Mesendoderm (in vitro differentiated cells): ENCODE data around the gene DCTN4.

Experiments used
- DNase-seq: peaks from one replicate; pipeline ENCODE4 v3.0.0; 2013
- H2AK5ac ChIP-seq: 2 replicates; pipeline ENCODE4 v1.6.1; 2013; ENCODE audit warnings: low read length, inconsistent platforms
- H2BK120ac ChIP-seq: 2 replicates; pipeline ENCODE4 v1.6.1; 2013; ENCODE audit warnings: low read depth, mild to moderate bottlenecking, low read length, moderate library complexity, mixed read lengths
- H2BK15ac ChIP-seq: replicated peaks from 2 replicates; pipeline ENCODE4 v1.6.1; 2013; ENCODE audit warnings: low read depth, mild to moderate bottlenecking, moderate library complexity
- H2BK5ac ChIP-seq: 2 replicates; pipeline ENCODE4 v1.6.1; 2013; ENCODE audit warnings: low read length, inconsistent platforms
- H3K18ac ChIP-seq: 2 replicates; pipeline ENCODE4 v1.6.1; 2013; ENCODE audit warnings: mild to moderate bottlenecking, low read length, mixed read lengths
- H3K23ac ChIP-seq: one replicate; pipeline ENCODE4 v1.6.1; 2013; ENCODE audit warnings: low read length
- H3K27ac ChIP-seq: 2 replicates; pipeline ENCODE4 v1.5.1; 2013; ENCODE audit warnings: low read depth, mild to moderate bottlenecking, inconsistent platforms, low read length, moderate library complexity
- H3K27me3 ChIP-seq: 2 replicates; pipeline ENCODE4 v1.6.1; 2013; ENCODE audit warnings: low read length, control low read depth, mild to moderate bottlenecking, inconsistent platforms; ENCODE audit not compliant: insufficient read depth, poor library complexity
- H3K36me3 ChIP-seq: 2 replicates; pipeline ENCODE4 v1.6.1; 2013; ENCODE audit warnings: low read length, inconsistent platforms; ENCODE audit not compliant: control insufficient read depth, insufficient read depth
- H3K4ac ChIP-seq: one replicate; pipeline ENCODE4 v1.6.1; 2013; ENCODE audit warnings: low read depth, mild to moderate bottlenecking, low read length, moderate library complexity
- H3K4me1 ChIP-seq: 2 replicates; pipeline ENCODE4 v1.6.1; 2013; ENCODE audit warnings: low read depth, low read length, inconsistent platforms; ENCODE audit not compliant: control insufficient read depth
- H3K4me2 ChIP-seq: 2 replicates; pipeline ENCODE4 v1.6.1; 2013; ENCODE audit warnings: low read length
- H3K4me3 ChIP-seq: 2 replicates; pipeline ENCODE4 v1.5.1; 2013; ENCODE audit warnings: mild to moderate bottlenecking, low read length
- H3K56ac ChIP-seq: one replicate; pipeline ENCODE4 v1.6.1; 2013; ENCODE audit warnings: low read length
- H3K79me1 ChIP-seq: 2 replicates; pipeline ENCODE4 v1.6.1; 2013; ENCODE audit warnings: low read length, inconsistent platforms
- H3K79me2 ChIP-seq: 2 replicates; pipeline ENCODE4 v1.6.1; 2013; ENCODE audit warnings: mild to moderate bottlenecking, low read length; ENCODE audit not compliant: control insufficient read depth, insufficient read depth
- H3K9ac ChIP-seq: 2 replicates; pipeline ENCODE4 v1.6.1; 2013; ENCODE audit warnings: low read length, inconsistent platforms
- H4K5ac ChIP-seq: one replicate; pipeline ENCODE4 v1.6.1; 2013; ENCODE audit warnings: low read length
- H4K8ac ChIP-seq: one replicate; pipeline ENCODE4 v1.6.1; 2013; ENCODE audit warnings: low read depth, mild to moderate bottlenecking, control low read depth, low read length, moderate library complexity
- WGBS: extraction: QIAGEN DNeasy Blood & Tissue Kit; methylation state at CpG from one replicate; pipeline ENCODE4 v1.1.7; 2013; ENCODE audit warnings: low lambda C conversion rate, missing lambda C conversion rate; ENCODE audit not compliant: insufficient coverage; ENCODE audit errors: extremely low coverage; 5-methylcytosine and 5-hydroxymethylcytosine counted together

Gene DCTN4

DNA sequence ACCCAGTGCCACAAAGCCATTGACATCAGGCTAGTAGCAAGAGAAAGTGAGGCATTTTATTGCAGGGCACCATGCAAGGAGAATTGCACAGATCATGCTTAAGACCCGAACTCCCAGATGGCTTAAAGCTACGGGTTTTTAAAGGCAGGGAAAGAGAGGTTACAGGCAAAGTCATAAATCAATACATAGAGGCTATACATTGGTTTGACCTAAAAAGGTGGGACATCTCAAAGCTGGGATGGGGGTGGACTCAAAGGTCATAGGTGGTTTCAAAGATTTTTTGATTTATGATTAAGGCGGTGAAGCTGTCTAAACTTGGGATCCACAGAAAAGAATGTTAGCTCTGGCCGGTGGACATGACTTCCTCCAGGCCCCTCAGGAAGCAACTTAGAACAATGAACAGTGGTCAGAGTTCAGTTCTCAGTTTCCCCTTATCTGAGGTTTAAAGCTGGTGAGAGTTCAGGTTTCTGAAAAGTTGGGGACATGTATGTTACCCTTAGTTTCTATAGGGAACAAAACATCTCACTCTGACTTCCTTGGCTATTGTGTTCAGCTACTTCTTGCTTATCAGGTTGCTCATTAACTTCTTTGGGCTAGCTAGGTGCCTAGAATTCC, 51.9 kb downstream of the DCTN4 start:
- H2BK120ac ChIP-seq, result no peak overlapping the region
- H3K79me2 ChIP-seq, result no peaks in the 10 kb centered on the region
- H4K5ac ChIP-seq, result no peak overlapping the region
- H3K4me2 ChIP-seq, result no peak overlapping the region
- no peaks in the 10 kb centered on the region for H3K4me1 ChIP-seq
- no peak overlapping the region for H3K56ac ChIP-seq
- H3K27me3 ChIP-seq, result no peaks in the 10 kb centered on the region
- H3K4ac ChIP-seq, result no peak overlapping the region
- no peak overlapping the region for H3K23ac ChIP-seq
- no peak for DNase-seq
- no peak overlapping the region for H2BK15ac ChIP-seq
- no peak overlapping the region for H2BK5ac ChIP-seq
- no peaks in the 10 kb centered on the region for H3K79me1 ChIP-seq
- WGBS, result no CpG with 5 or more reads among the region's 4 CpGs
- no peak overlapping the region for H3K18ac ChIP-seq
- no peak overlapping the region for H3K4me3 ChIP-seq
- H3K9ac ChIP-seq, result no peak overlapping the region
- peaks cover 5% of the 10 kb centered on the region for H3K36me3 ChIP-seq
- no peak overlapping the region for H2AK5ac ChIP-seq
- H4K8ac ChIP-seq, result no peak overlapping the region
- H3K27ac ChIP-seq, result no peak overlapping the region

DNA sequence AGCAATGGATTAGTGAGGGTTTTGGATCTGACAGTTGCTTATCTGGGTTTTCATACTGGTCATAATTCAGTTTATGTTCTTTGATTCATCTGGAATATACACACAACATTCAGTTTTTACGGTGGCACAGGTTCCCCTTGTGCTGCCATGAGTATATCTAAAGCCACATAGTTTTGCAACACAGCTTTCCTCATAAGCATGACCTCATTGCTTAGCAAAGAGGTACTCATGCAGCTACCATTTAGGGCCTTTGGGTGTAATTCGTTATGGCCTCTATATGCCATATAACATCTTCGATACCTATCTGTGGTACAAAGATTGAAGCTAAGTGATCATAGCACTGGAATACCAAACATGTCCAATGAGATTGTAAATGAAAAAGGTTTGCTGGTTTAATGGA, 55.1 kb downstream of the DCTN4 start:
- H2BK5ac ChIP-seq, result no peak overlapping the region
- H3K56ac ChIP-seq, result no peak overlapping the region
- H3K36me3 ChIP-seq, result no peaks in the 10 kb centered on the region
- H3K4me2 ChIP-seq, result no peak overlapping the region
- H4K8ac ChIP-seq, result no peak overlapping the region
- H3K9ac ChIP-seq, result no peak overlapping the region
- no peak overlapping the region for H3K4ac ChIP-seq
- H2BK120ac ChIP-seq, result no peak overlapping the region
- no peak overlapping the region for H3K4me3 ChIP-seq
- H3K18ac ChIP-seq, result no peak overlapping the region
- no peak overlapping the region for H4K5ac ChIP-seq
- no peaks in the 10 kb centered on the region for H3K27me3 ChIP-seq
- no peak overlapping the region for H2BK15ac ChIP-seq
- no peak overlapping the region for H3K27ac ChIP-seq
- H3K4me1 ChIP-seq, result peaks cover 2% of the 10 kb centered on the region
- peaks cover 11% of the 10 kb centered on the region for H3K79me1 ChIP-seq
- H2AK5ac ChIP-seq, result no peak overlapping the region
- WGBS, result no CpG with 5 or more reads among the region's 3 CpGs
- DNase-seq, result no peak
- H3K23ac ChIP-seq, result no peak overlapping the region
- H3K79me2 ChIP-seq, result peaks cover 13% of the 10 kb centered on the region

DNA sequence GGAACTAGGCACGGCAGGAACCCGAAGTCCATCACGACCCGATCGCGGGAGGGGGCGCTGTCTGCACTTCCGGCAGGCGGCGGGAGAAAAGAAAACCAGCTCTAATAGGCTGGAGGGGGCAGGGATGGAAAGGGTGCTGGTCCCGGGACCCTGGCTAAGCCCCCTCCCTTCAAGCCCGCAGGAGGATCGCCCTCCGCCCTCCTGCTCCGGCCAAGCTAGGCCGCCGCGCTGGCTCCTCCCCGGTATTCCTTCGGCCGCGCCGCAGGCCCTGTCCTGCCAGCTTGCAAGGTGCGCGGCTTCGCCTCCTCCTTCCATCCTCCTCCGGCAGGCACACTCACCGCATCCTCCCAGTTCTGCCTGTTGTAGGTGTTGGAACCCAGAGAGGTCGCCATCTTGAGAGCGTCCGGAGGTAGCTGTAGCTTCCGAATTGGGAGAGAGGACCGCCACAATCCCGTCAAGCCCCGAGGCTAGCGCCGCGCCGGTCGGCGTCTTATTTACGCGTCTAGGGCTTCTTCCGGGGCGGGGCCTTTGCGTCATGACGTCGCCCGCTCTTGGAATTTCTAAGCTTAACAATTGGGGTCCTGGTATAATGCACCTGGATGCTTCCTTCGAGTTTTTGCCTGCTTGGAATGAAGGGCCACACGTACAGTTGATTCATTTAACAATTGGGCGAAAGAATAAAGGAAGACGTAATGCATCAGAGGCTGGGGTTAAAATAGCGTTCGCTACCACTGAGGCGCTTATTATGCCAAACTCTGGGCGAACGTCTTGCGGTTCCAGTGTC, 58.0 kb downstream of the DCTN4 start, which contains the start of gene RBM22:
Gene RBM22 (minus strand): TSS at position 469 of the 784 bp plus-strand sequence. CDS start 77 bp downstream, at position 392.
- H3K27me3 ChIP-seq, result no peaks in the 10 kb centered on the region

DNA sequence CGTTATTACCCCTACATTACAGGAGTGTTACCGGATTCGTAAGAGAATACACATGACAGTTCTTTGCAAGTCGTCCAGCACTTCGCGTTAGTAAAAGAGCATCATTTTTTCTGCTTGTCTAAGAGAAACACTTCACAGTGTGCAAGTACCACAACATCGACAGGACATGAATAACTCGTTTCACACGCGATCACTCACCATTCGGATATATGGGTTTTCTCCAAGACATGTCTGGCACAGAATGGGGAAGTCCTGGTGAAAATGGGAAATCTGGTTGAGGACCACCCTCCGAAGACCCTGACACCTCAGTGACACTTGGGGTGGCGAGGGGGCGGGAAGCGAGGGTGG, 58.6 kb downstream of the DCTN4 start:
- H4K5ac ChIP-seq, result no peak overlapping the region
- no peak overlapping the region for H4K8ac ChIP-seq
- H3K79me1 ChIP-seq, result peaks cover 11% of the 10 kb centered on the region
- no peak overlapping the region for H2AK5ac ChIP-seq
- peak overlapping the region; percentile 94 for H3K4me3 ChIP-seq
- peak overlapping the region; percentile 98 for H3K9ac ChIP-seq
- peak overlapping the region; percentile 77 for H3K4me2 ChIP-seq
- no peak overlapping the region for H2BK15ac ChIP-seq
- peak overlapping the region; percentile 99 for H3K56ac ChIP-seq
- no peak overlapping the region for H3K4ac ChIP-seq
- no peak overlapping the region for H3K27ac ChIP-seq
- DNase-seq, result peak; percentile 2
- H3K18ac ChIP-seq, result no peak overlapping the region
- no peak overlapping the region for H2BK5ac ChIP-seq
- no CpG with 5 or more reads among the region's 15 CpGs for WGBS
- peaks cover 2% of the 10 kb centered on the region for H3K4me1 ChIP-seq
- H3K36me3 ChIP-seq, result peaks cover 4% of the 10 kb centered on the region
- H3K79me2 ChIP-seq, result peaks cover 15% of the 10 kb centered on the region
- no peak overlapping the region for H2BK120ac ChIP-seq
- H3K27me3 ChIP-seq, result no peaks in the 10 kb centered on the region
- H3K23ac ChIP-seq, result no peak overlapping the region

More for the DNA sequence above, 58.0 kb downstream of the DCTN4 start, which contains the start of gene RBM22:
- H3K4me2 ChIP-seq, result peak within 1 kb of the TSS; percentile 93
- peak within 1 kb of the TSS; percentile 94 for H3K4me3 ChIP-seq
- H4K5ac ChIP-seq, result peak within 1 kb of the TSS; percentile 26
- H2AK5ac ChIP-seq, result no peak within 1 kb of the TSS
- no peak within 1 kb of the TSS for H4K8ac ChIP-seq
- peak within 1 kb of the TSS; percentile 99 for H3K56ac ChIP-seq
- peaks cover 2% of the 10 kb centered on the region for H3K4me1 ChIP-seq
- peaks cover 15% of the 10 kb centered on the region for H3K79me2 ChIP-seq
- peaks cover 4% of the 10 kb centered on the region for H3K36me3 ChIP-seq
- H2BK15ac ChIP-seq, result no peak within 1 kb of the TSS
- H3K23ac ChIP-seq, result no peak within 1 kb of the TSS
- no peak within 1 kb of the TSS for H2BK120ac ChIP-seq
- H2BK5ac ChIP-seq, result peak within 1 kb of the TSS; percentile 92
- DNase-seq, result peak; percentile 97
- H3K27ac ChIP-seq, result peak within 1 kb of the TSS; percentile 57
- peak within 1 kb of the TSS; percentile 74 for H3K4ac ChIP-seq
- peaks cover 11% of the 10 kb centered on the region for H3K79me1 ChIP-seq
- WGBS, result no CpG with 5 or more reads among the region's 59 CpGs
- H3K9ac ChIP-seq, result peak within 1 kb of the TSS; percentile 98
- peak within 1 kb of the TSS; percentile 7 for H3K18ac ChIP-seq

DNA sequence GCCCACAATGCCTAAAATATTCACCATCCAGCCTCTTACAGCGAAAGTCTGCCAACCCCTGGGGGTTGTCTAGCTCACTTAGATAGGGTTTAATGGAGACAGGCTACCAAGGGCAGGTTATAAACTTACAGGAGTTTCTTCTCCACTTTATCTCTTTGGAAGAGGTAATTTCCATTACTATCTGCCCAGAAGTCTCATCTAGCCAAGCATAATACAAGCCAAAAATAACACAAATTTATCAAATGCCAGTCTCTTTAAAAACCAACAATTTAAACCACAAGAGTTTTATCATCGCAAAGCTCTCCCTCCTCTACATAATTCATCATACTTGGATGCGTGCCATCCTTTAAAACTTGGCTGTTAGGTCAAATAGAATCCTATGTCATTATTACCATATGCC, 64.2 kb downstream of the DCTN4 start:
- H2AK5ac ChIP-seq, result no peak overlapping the region
- peaks cover 26% of the 10 kb centered on the region for H3K36me3 ChIP-seq
- 100% methylated on average over 1 of the region's 3 CpGs for WGBS
- H3K79me1 ChIP-seq, result peaks cover 5% of the 10 kb centered on the region
- no peak overlapping the region for H4K5ac ChIP-seq
- H4K8ac ChIP-seq, result no peak overlapping the region
- no peak overlapping the region for H3K4me3 ChIP-seq
- H3K56ac ChIP-seq, result no peak overlapping the region
- no peak overlapping the region for H3K4ac ChIP-seq
- no peak overlapping the region for H3K27ac ChIP-seq
- DNase-seq, result no peak
- H2BK5ac ChIP-seq, result no peak overlapping the region
- H3K18ac ChIP-seq, result no peak overlapping the region
- no peaks in the 10 kb centered on the region for H3K27me3 ChIP-seq
- H2BK15ac ChIP-seq, result no peak overlapping the region
- H3K4me1 ChIP-seq, result peaks cover 2% of the 10 kb centered on the region
- H2BK120ac ChIP-seq, result no peak overlapping the region
- no peak overlapping the region for H3K23ac ChIP-seq
- H3K4me2 ChIP-seq, result no peak overlapping the region
- H3K9ac ChIP-seq, result no peak overlapping the region
- peaks cover 7% of the 10 kb centered on the region for H3K79me2 ChIP-seq
